Naive thymus-derived CD4-positive, alpha-beta T cell (primary cell): ENCODE data around the gene MIER1. TPM values are rescaled to one million over a fixed set of nuclear protein-coding genes. Genes with fewer than 3 reads are reported as not detected.

Experiments used
- ATAC-seq: fragments of 150-1000 bp; cut with Tn5 transposase; 2 replicates; pipeline ENCODE4 v1.10.0; 2021; ENCODE audit warnings: mild to moderate bottlenecking, moderate library complexity
- CTCF ChIA-PET: fragments of 350-600 bp; sonication (Branson Sonifier 250); formaldehyde crosslinking; loops from one replicate; lab custom pipeline; 2021; ENCODE audit warnings: antibody characterized with exemption; lab: Charles Lee
- POLR2A ChIA-PET: fragments of 350-600 bp; sonication (Branson Sonifier 250); formaldehyde crosslinking; loops from one replicate; lab custom pipeline; 2021; ENCODE audit warnings: antibody characterized with exemption, inconsistent platforms; lab: Charles Lee
- DNase-seq, 9 donors: peaks; one replicate each; pipeline versions ENCODE4 v3.0.0 to v3.0.0-alpha.2; 2020 to 2022; ENCODE audit warnings: mixed read lengths in 1 of 9
- H3K27ac ChIP-seq: one replicate; pipeline ENCODE4 v1.7.0; 2013; ENCODE audit warnings: mild to moderate bottlenecking, low read depth, low read length, moderate library complexity
- H3K27me3 ChIP-seq, 2 donors: one replicate each; pipeline ENCODE4 v1.7.0; 2013; ENCODE audit warnings: low read length in 2 of 2, mild to moderate bottlenecking in 2 of 2, moderate library complexity in 2 of 2; ENCODE audit not compliant: control insufficient read depth in 2 of 2, insufficient read depth in 2 of 2
- H3K36me3 ChIP-seq, 3 experiments: 1 replicate in 2 of 3; 2 replicates in 1 of 3; pipeline ENCODE4 v1.7.0; 2013; ENCODE audit warnings: low read length in 3 of 3, mild to moderate bottlenecking in 3 of 3, moderate library complexity in 1 of 3; ENCODE audit not compliant: insufficient read depth in 3 of 3, control insufficient read depth in 2 of 3
- H3K4me1 ChIP-seq, 2 donors: one replicate each; pipeline ENCODE4 v1.7.0; 2013; ENCODE audit warnings: low read length in 2 of 2, mild to moderate bottlenecking in 2 of 2, moderate library complexity in 1 of 2; ENCODE audit not compliant: control insufficient read depth in 2 of 2, insufficient read depth in 2 of 2
- H3K4me3 ChIP-seq: 2 replicates; pipeline ENCODE4 v1.7.0; 2013; ENCODE audit warnings: mild to moderate bottlenecking, low read length
- H3K9me3 ChIP-seq, 3 experiments: 1 replicate in 2 of 3; 2 replicates in 1 of 3; pipeline ENCODE4 v1.7.0; 2013; ENCODE audit warnings: low read length in 3 of 3; ENCODE audit not compliant: control insufficient read depth in 2 of 3
- H3K27ac Mint-ChIP-seq, 9 donors: one replicate each; pipeline ENCODE4 v1.8.0; 2020 to 2022; ENCODE audit warnings: mixed read lengths in 9 of 9, mild to moderate bottlenecking in 8 of 9, moderate library complexity in 5 of 9, inconsistent platforms in 2 of 9
- H3K27me3 Mint-ChIP-seq, 5 donors: one replicate each; pipeline ENCODE4 v1.8.0; 2021 to 2022; ENCODE audit warnings: mixed read lengths in 5 of 5, mild to moderate bottlenecking in 1 of 5
- H3K36me3 Mint-ChIP-seq, 5 donors: one replicate each; pipeline ENCODE4 v1.8.0; 2020 to 2022; ENCODE audit warnings: mixed read lengths in 5 of 5, mild to moderate bottlenecking in 3 of 5, inconsistent platforms in 1 of 5
- H3K4me1 Mint-ChIP-seq, 7 donors: one replicate each; pipeline ENCODE4 v1.8.0; 2020 to 2022; ENCODE audit warnings: mixed read lengths in 7 of 7, mild to moderate bottlenecking in 3 of 7, inconsistent platforms in 1 of 7
- H3K4me3 Mint-ChIP-seq, 10 donors: one replicate each; pipeline ENCODE4 v1.8.0; 2020 to 2022; ENCODE audit warnings: mild to moderate bottlenecking in 10 of 10, mixed read lengths in 10 of 10, moderate library complexity in 6 of 10, inconsistent platforms in 2 of 10
- H3K9me3 Mint-ChIP-seq, 11 donors: one replicate each; pipeline ENCODE4 v1.8.0; 2020 to 2022; ENCODE audit warnings: mixed read lengths in 11 of 11, mild to moderate bottlenecking in 4 of 11, inconsistent platforms in 1 of 11, moderate library complexity in 1 of 11
- intact Hi-C, 2 donors: fragments of 100-400 bp; cut with micrococcal nuclease; formaldehyde crosslinking; loops; one replicate each; pipeline ENCODE4 v1.15.1; 2023
- polyA plus RNA-seq, 2 donors: library from polyadenylated mRNA; unstranded; fragments of 300-500 nt; fragmentation: Illumina TruSeq; gene quantifications; one replicate each; pipeline ENCODE4 v1.2.3, GENCODE V29; 2021
- total RNA-seq, 6 experiments: library from RNA in 5 of 6; stranded (reverse) in 5 of 6; gene quantifications; 1 replicate in 5 of 6; 2 replicates in 1 of 6; pipeline ENCODE4 v1.2.3 and lab custom pipeline; 2021 to 2026

The MIER1 gene
- total and polyA plus RNA-seq, 7 experiments from 2014 or later: 35.8 to 73.6 (median 68.5) TPM

DNA sequence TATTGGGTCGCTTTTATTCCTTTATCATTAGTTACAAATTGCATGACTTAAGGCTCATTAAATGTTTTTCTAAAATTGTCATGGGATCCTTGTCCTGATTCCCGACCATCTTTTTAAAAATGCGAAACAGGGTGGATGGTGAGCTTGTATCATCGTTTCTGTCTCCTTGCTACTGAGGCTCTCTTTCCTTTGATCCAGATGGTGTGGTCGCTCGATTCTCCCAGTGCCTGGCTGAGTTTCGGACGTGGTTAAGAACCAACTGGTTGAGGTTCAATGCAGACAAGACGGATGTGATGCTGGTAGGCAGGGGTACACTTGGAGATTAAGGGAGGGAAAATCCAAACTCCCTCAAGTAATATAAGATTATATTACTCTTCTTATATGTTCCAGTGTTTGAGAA is 1.2 kb downstream of the MIER1 start:
- H3K4me1 Mint-ChIP-seq: peaks cover 18 to 75% (median 59%) of the 10 kb centered on the region in 7 donors
- H3K9me3 Mint-ChIP-seq: peaks cover 0 to 12% (median 0%) of the 10 kb centered on the region in 11 donors
- CTCF ChIA-PET: interaction anchor here (1.0 to 2.7 kb wide), 2 partner anchors 85 to 163 kb away, joined by 3 to 8 read pairs; no protein-coding TSS in a partner anchor

DNA sequence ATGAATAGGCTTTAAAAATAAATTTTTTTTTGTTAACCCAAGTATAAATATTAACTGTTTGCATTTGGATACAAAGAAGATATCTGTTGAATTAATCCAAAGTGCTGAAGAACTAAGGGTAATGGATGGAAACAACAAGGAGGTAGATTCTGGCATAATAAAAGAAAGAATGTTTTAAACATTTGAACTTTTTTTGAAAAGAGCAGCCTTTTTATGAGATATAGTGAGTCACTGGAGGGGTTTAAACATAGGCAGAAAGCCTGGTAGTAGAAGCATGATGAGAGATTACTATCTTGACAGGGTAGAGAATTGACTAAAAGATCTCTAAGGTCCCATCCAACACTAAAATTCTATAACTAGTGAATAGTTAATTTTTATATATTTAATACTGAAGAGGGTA is 2.7 kb downstream of the MIER1 start:
- Mint-ChIP-seq H3K4me3 (peak overlapping the region in 1 of 10 donors; percentile 24), H3K4me1 (peaks cover 29 to 83% (median 63%) of the 10 kb centered on the region in 7 donors), H3K27ac (peak overlapping the region in 1 of 9 donors; percentile 72), H3K36me3 (peaks cover 0 to 6% (median 0%) of the 10 kb centered on the region in 5 donors), H3K27me3 (no peaks in the 10 kb centered on the region), H3K9me3 (peaks cover 0 to 12% (median 0%) of the 10 kb centered on the region in 11 donors)
- Histone ChIP-seq H3K9me3 (no peaks in the 10 kb centered on the region), H3K27me3 (no peaks in the 10 kb centered on the region), H3K4me3 (no peak overlapping the region), H3K4me1 (peaks cover 29 to 40% of the 10 kb centered on the region in 2 donors), H3K36me3 (peaks cover 0 to 16% (median 0%) of the 10 kb centered on the region in 3 experiments), H3K27ac (no peak overlapping the region)
- ATAC-seq (no peak), DNase-seq (no peak)
- POLR2A ChIA-PET: interaction anchor here (1.0 kb wide), 1 partner anchor 126 kb away, joined by 3 read pairs; no protein-coding TSS in a partner anchor
- CTCF ChIA-PET: no interaction called here
- intact Hi-C loops: loop anchor here in 1 of 2 donors (5.0 to 10.0 kb wide), 2 partner anchors 407 to 650 kb away; no protein-coding TSS in a partner anchor

More for the DNA sequence above, 1.2 kb downstream of the MIER1 start:
- ATAC-seq (no peak), DNase-seq (no peak)
- Histone ChIP-seq H3K36me3 (peaks cover 0 to 16% (median 0%) of the 10 kb centered on the region in 3 experiments), H3K4me3 (peak overlapping the region; percentile 83), H3K27me3 (no peaks in the 10 kb centered on the region), H3K27ac (peak overlapping the region; percentile 95), H3K4me1 (peaks cover 24 to 37% of the 10 kb centered on the region in 2 donors), H3K9me3 (no peaks in the 10 kb centered on the region)
- Mint-ChIP-seq H3K36me3 (peaks cover 0 to 2% (median 2%) of the 10 kb centered on the region in 5 donors), H3K27ac (peak overlapping the region; percentile 95 to 97 (median 97)), H3K4me3 (peak overlapping the region; percentile 92 to 98 (median 96)), H3K27me3 (no peaks in the 10 kb centered on the region)
- POLR2A ChIA-PET: interaction anchor here (0.6 to 1.9 kb wide), 6 partner anchors 8 to 244 kb away, joined by 3 to 13 read pairs (median 4); partner anchors contain the start of gene SLC35D1
- intact Hi-C loops: loop anchor here (1.0 to 10.0 kb wide), 9 partner anchors 127 to 1505 kb away; partner anchors contain the start of genes LEPR (in 2 of the 2), LEPROT (in 2 of the 2), GADD45A (in 1 of the 2) and SERBP1 (in 1 of the 2)

DNA sequence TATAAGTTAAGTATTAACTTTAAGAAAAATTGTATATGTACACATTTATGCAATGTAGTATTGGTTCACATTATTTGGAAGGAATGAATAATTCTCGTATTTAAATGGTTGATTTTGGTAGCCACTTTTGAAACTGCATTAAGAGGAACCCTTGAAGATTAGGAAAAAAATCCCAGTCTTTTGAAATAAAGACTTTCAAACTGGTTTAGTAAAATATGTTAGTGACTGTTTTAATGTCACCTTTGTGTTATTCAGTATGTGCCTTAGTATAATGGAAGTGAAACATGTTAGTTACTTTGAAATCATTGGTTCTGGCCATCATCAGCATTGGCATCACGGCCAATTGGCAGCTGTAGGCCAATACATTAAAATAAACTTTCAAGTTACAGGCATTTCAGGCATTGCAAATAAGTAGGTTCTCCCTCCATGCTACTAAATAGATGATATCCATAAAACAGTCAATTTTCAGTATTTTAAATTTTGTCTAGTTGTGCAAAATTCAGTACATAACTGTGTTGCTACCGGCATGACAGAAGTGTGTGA is 4.4 kb downstream of the MIER1 start:
- no peaks in the 10 kb centered on the region for H3K27me3 ChIP-seq
- CTCF ChIA-PET: no interaction called here

DNA sequence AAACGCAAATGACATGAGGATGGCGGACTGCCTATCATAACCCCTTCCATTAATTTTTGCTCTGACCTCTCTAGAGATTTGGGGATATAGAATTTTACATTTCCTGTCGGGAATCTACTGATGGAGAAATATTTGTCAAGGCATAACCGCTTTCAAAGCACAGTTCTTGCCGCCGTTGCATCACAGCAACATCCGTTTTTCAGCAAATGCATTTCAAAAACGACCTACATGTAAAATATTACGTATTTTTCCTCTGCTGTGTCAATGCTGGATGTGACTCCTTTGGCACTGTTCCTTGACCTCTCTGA is 4.9 kb downstream of the MIER1 start:
- CTCF ChIA-PET: interaction anchor here (1.4 to 3.4 kb wide), 2 partner anchors 164 to 220 kb away, joined by 5 to 10 read pairs; no protein-coding TSS in a partner anchor
- H3K4me3 Mint-ChIP-seq: peak overlapping the region; percentile 85 to 98 (median 92)
- H3K36me3 Mint-ChIP-seq: peaks cover 0 to 6% (median 0%) of the 10 kb centered on the region in 5 donors

More for the DNA sequence above, 4.4 kb downstream of the MIER1 start:
- H3K4me3 ChIP-seq: peak overlapping the region; percentile 69
- POLR2A ChIA-PET: interaction anchor here (0.8 to 1.5 kb wide), 5 partner anchors 15 to 215 kb away, joined by 3 to 8 read pairs (median 3); partner anchors contain the start of gene SLC35D1
- Mint-ChIP-seq H3K27me3 (no peaks in the 10 kb centered on the region), H3K27ac (peak overlapping the region; percentile 79 to 94 (median 90)), H3K4me1 (peaks cover 33 to 83% (median 63%) of the 10 kb centered on the region in 7 donors), H3K9me3 (peaks cover 0 to 12% (median 0%) of the 10 kb centered on the region in 11 donors), H3K36me3 (peaks cover 0 to 6% (median 0%) of the 10 kb centered on the region in 5 donors), H3K4me3 (peak overlapping the region; percentile 85 to 98 (median 92))
- H3K27ac ChIP-seq: peak overlapping the region; percentile 91
- peaks cover 0 to 16% (median 0%) of the 10 kb centered on the region in 3 experiments for H3K36me3 ChIP-seq
- no peaks in the 10 kb centered on the region for H3K9me3 ChIP-seq
- H3K4me1 ChIP-seq: peaks cover 35 to 42% of the 10 kb centered on the region in 2 donors
- DNase-seq (no peak), ATAC-seq (no peak)
- intact Hi-C loops: loop anchor here in 1 of 2 donors (5.0 to 10.0 kb wide), 2 partner anchors 406 to 652 kb away; no protein-coding TSS in a partner anchor

DNA sequence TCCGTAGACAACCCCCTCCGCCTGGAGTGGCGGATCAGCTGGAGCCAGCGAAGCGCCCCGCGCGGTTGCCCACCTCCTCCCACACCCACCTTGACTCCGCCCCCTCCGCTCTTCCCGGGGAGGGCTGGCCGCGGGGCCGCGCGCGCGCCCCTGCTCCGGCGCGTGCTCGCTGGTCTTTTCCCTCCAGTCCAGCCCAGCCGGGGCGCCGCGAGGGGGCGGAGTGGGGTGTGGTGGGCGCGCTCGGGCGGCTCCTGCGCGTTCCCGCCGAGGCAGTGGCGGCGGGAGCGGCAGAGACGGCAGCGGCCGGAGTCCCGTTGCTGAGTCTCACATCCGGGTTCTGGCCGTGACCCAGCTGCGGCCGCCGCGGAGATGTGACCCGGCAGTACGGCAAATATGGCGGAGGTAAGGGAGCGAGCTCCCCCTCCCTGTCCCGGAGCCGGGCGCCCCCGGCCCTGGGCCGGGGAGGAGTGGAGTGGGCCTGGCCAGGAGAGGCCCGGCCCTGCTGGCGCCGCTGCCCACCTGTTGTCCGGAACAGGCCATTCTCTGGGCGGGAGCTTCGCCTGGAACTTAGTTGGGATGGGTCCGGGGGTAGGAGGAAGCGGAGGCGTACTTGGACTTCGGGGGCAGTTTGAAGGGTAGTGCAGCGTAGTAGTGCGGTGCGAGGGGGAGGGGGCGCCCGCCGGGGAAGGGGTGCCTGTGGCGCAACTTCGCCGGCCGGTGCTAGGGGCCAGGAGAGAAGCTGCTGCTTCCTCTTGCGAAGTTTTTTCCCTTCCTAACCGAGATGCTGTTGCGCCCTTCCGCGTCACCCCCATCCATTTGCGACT is 5.4 kb downstream of the MIER1 start:
- peaks cover 38 to 88% (median 70%) of the 10 kb centered on the region in 7 donors for H3K4me1 Mint-ChIP-seq
- peak overlapping the region; percentile 79 to 95 (median 90) for H3K27ac Mint-ChIP-seq
- peak; percentile 88 for ATAC-seq
- POLR2A ChIA-PET: interaction anchor here (0.6 to 1.7 kb wide), 12 partner anchors 9 to 214 kb away, joined by 3 to 9 read pairs (median 3); no protein-coding TSS in a partner anchor
- H3K27me3 ChIP-seq: no peaks in the 10 kb centered on the region
- no peaks in the 10 kb centered on the region for H3K9me3 ChIP-seq
- H3K4me1 ChIP-seq: peaks cover 45 to 48% of the 10 kb centered on the region in 2 donors
- H3K36me3 Mint-ChIP-seq: peaks cover 0 to 6% (median 0%) of the 10 kb centered on the region in 5 donors
- peak overlapping the region; percentile 85 to 98 (median 92) for H3K4me3 Mint-ChIP-seq
- peak; percentile 88 to 97 (median 92) for DNase-seq
- H3K9me3 Mint-ChIP-seq: peaks cover 0 to 3% (median 0%) of the 10 kb centered on the region in 11 donors
- peak overlapping the region; percentile 69 for H3K4me3 ChIP-seq
- H3K36me3 ChIP-seq: peaks cover 0 to 8% (median 0%) of the 10 kb centered on the region in 3 experiments
- CTCF ChIA-PET: interaction anchor here (0.5 to 3.4 kb wide), 3 partner anchors 164 to 497 kb away, joined by 3 to 10 read pairs (median 5); no protein-coding TSS in a partner anchor
- intact Hi-C loops: loop anchor here (1.0 to 10.0 kb wide), 14 partner anchors 8 to 1863 kb away; partner anchors contain the start of genes SERBP1 (in 1 of the 2) and SLC35D1 (in 1 of the 2)
- no peaks in the 10 kb centered on the region for H3K27me3 Mint-ChIP-seq
- H3K27ac ChIP-seq: peak overlapping the region; percentile 91

More for the DNA sequence above, 4.9 kb downstream of the MIER1 start:
- Histone ChIP-seq H3K9me3 (no peaks in the 10 kb centered on the region), H3K36me3 (peaks cover 0 to 14% (median 0%) of the 10 kb centered on the region in 3 experiments), H3K27ac (peak overlapping the region; percentile 91), H3K4me1 (peaks cover 39 to 43% of the 10 kb centered on the region in 2 donors), H3K4me3 (peak overlapping the region; percentile 69), H3K27me3 (no peaks in the 10 kb centered on the region)
- no peak for ATAC-seq
- Mint-ChIP-seq H3K27me3 (no peaks in the 10 kb centered on the region), H3K4me1 (peaks cover 33 to 83% (median 64%) of the 10 kb centered on the region in 7 donors), H3K27ac (peak overlapping the region; percentile 79 to 94 (median 90)), H3K9me3 (peaks cover 0 to 8% (median 0%) of the 10 kb centered on the region in 11 donors)
- DNase-seq: no peak
- intact Hi-C loops: loop anchor here in 1 of 2 donors (5.0 to 10.0 kb wide), 2 partner anchors 405 to 652 kb away; no protein-coding TSS in a partner anchor
- POLR2A ChIA-PET: interaction anchor here (0.7 to 1.7 kb wide), 10 partner anchors 11 to 214 kb away, joined by 3 to 9 read pairs (median 3); no protein-coding TSS in a partner anchor
